GM21723 (cell line): ENCODE measurements around the gene DDX42.
"Not testable (repeated sequence)": the region's sequence is repeated elsewhere in the genome, so short reads cannot be mapped to it uniquely, and the experiment has no call there.

Source experiments
- ATAC-seq: cut with Tn5 transposase; IDR thresholded peaks from one replicate; pipeline ENCODE4 v1.9.1; 2021; ENCODE audit warnings: mild to moderate bottlenecking, moderate library complexity; ENCODE audit not compliant: unreplicated experiment

The DDX42 gene

DNA sequence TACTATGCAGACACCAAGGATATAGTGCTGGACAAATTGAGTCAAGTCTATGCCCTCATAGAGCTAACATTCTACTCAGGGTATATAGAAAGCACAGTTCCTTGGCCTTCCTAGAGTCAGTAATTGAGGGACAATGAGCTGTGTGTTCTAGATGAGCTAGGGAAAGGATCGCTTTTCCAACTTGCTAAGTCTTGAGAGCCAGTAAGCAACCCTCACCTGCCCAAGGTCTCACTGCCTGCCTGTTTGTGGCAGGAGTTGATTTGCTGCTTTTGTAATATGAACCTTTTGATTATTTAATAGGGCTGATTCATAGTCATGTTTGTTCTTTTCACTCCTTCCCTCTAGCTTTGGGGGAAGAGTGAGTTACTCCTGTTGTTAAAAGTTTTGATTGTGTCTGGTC, 6.5 kb downstream of the DDX42 start:
- no peak for ATAC-seq

DNA sequence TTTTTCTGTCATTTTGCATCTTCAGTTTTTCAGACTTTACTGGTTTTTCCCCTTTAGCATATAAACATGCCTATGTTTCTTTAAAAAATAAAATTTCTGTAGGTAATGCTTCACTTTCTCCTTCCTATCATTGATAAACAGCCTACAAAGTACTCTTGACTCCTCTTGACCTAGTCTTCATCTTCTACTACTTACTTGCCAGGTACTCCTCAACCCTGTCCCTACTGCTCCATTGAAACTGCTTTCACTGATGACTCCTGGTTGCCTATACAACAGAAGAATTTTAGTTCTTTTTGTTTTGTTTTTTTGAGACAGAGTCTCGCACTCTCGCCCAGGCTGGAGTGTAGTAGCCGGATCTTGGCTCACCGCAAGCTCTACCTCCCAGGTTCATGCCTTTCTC, 7.0 kb downstream of the DDX42 start:
- ATAC-seq: no peak

DNA sequence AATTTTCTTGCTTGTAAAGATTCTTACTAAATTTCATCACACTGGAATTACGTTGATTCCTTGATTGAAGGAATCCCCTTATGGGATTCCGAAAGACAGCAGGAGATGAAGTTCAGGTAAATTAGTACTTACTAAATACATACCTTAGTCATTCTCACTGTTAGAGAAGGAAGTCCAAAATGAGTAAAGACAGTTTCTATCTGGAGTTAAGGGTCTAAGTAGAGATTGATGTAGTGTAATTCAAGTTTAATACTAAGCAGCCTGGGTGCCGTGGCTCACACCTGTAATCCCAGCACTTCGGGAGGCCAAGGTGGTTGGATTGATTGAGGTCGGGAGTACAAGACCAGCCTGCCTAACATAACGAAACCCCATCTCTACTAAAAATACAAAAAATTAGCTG, 9.6 kb downstream of the DDX42 start:
- no peak for ATAC-seq

- no peak for ATAC-seq
These were observed 11.6 kb downstream of the DDX42 start for GRCh38 chr17:63785556-63785955.

DNA sequence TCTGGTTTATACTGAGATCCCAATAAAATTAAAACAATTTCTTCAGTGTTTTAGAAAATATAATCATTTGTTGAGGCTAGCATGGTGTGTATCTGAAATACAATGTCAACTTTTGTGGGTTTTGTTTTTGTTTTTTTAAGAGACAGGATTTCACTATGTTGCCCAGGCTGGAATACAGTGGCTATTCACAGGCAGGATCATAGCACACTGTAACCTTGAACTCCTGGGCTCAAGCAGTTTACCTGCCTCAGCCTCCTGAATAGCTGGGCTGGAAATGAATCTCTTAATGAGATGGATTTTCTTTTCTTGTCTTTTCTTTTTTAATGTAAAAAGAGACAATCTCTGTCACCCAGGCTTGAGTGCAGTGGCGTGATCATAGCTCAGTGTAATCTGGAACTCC, 12.1 kb downstream of the DDX42 start:
- no peak for ATAC-seq

DNA sequence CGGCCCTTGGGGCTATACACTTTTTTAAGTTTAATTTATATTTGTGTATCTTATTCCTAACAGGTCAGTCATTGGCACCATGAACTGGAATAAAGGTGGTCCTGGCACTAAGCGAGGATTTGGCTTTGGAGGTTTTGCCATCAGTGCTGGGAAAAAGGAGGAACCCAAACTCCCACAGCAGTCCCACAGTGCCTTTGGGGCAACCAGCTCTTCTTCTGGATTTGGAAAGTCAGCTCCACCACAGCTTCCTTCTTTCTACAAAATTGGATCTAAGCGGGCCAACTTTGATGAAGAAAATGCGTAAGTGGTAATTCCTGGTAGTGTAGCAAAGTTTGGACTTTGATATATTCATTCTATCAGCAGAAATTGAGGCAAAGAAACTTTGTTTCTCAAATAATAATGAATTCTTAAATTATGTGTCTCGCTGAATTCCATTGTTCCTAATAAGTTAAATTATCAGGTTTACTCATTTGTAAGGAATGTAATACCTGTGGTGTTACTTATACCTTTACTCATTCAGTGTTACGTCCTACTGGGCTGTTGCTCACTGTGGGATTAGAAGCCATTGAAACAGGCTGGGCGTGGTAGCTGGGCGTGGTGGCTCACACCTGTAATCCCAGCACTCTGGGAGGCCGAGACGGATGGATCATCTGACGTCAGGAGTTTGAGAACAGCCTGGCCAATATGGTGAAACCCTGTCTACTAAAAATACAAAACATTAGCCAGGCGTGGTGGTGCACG, 13.2 kb downstream of the DDX42 start:
- no peak for ATAC-seq

DNA sequence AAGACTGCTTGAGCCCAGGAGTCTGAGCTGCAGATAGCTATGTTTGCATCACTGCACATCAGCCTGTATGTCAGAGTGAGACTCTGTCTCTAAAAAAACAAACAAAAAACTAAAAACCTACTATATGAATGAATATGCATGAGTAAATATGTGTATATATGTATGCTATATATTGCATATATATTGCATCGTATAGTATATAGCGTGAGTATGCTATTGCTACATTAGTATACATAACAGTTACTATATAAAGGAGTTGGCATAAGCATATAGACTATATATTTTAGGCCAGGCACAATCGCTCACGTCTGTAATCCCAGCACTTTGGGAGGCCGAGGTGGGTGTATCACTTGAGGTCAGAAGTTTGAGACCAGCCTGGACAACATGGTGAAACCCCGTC, 16.1 kb downstream of the DDX42 start:
- ATAC-seq: no peak

DNA sequence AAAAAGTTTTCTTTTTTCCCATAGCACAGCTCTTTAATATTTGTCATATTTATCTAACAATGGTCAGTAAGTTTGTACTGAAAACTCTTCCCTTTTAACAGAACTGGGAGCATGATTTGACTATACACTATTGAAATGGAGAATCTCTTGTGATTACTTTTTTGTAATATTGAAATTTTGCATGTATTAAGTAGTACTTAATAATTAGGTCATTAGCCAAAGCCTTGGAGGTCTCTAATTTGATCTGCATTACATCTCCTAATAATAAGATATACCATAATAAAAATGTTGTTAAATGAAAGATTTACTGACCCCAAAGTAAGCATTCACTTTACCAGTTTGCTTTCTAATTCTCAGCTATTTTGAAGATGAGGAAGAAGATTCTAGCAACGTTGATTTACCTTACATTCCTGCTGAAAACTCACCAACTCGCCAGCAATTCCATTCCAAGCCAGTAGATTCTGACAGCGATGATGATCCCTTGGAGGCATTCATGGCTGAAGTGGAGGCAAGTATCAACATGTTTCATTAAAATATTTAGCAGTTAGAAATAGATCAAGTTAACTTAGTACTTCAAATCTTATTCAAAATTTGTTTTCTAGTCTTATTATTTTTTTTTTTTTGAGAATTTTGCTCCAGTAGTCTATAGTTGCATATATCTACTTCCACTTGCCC, 18.2 kb downstream of the DDX42 start:
- no peak for ATAC-seq

DNA sequence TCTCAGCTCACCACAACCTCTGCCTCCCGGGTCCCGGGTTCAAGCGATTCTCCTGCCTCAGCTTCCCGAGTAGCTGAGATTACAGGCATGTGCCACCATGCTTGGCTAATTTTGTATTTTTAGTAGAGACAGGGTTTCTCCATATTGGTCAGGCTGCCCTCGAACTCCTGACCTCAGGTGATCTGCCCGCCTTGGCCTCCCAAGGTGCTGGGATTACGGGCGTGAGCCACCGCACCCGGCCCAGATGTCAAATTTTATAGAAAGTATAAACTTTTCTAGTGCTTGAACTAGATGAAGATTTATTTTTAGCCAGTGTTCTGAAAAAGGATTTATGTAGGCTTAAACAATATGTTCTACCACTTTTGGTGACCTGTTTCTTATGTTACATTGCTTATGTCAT, 22.4 kb downstream of the DDX42 start:
- ATAC-seq: not testable (repeated sequence)

DNA sequence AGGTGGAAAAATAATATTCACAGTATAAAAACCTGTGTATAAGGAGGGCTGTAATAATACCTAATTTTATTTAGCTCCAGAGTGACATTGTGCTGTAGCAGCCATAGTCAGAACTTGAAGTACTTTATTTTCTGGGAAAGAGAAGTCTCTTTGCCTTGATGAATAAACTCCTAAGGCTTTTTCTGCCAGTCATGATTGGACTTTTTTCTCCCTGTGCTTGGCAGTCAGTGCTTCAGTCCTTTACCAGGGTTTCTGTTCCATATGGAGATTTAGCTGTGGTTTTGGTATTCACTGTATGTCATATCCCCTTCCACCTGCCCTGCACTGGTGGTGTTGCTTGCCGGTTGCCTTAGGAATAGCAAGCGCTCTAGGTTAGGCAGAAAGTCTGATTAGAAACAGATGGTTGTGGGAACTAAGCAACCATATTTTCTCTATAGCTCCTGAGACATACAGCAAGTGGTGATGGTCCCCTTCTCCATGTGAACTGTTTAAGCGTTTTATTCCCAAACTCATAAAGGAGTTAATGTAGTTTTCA, 24.7 kb downstream of the DDX42 start:
- no peak for ATAC-seq

- no peak for ATAC-seq
These were observed 26.8 kb downstream of the DDX42 start for GRCh38 chr17:63800783-63801182.

DNA sequence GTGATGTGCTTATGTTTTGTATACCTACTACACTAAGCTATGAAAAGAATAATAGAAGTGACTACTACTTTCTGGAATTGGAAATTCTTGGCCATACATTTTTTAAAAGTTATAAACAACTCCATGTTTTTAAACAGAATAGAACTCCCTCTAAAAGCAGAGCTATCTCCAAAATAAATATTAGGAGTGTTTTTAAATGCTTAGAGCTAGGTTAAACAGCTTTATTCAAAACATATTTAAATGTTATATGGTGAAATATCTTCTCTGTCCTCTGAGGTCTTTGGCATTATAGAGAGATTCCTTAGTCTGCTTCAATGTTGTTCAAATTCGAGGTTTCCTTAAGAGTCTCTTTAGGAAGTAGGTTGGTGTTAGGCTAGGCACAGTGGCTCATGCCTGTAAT, 30.4 kb downstream of the DDX42 start:
- no peak for ATAC-seq

- ATAC-seq: no peak
These were observed 31.6 kb downstream of the DDX42 start for GRCh38 chr17:63805591-63805990.

GRCh38 chr17:63809970-63810369, 36.0 kb downstream of the DDX42 start:
- ATAC-seq: no peak

DNA sequence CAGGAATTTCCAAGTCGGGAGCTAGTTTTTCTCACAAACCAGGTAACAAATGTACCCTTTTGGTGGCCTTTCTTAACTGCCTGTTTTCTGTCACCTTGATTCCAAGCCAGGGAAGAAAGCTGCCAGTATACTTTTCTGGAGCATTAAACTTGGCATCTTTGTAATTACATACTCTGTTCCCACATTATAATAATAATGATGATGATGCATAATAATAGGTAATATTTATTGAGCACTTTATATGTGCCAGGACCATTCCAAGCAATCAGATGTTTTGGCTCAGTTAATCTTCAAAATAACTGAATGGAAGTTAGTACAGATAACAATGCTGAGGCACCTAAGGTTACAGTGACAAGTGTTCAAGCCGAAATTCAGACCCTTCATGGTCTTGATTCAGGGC, 42.2 kb downstream of the DDX42 start:
- no peak for ATAC-seq

GRCh38 chr17:63816669-63817068, 42.7 kb downstream of the DDX42 start:
- ATAC-seq: no peak

- no peak for ATAC-seq
These were observed 43.9 kb downstream of the DDX42 start for GRCh38 chr17:63817736-63818385.

GRCh38 chr17:63819131-63819530, 45.2 kb downstream of the DDX42 start:
- no peak for ATAC-seq

GRCh38 chr17:63819585-63820537, 45.9 kb downstream of the DDX42 start:
- no peak for ATAC-seq

DNA sequence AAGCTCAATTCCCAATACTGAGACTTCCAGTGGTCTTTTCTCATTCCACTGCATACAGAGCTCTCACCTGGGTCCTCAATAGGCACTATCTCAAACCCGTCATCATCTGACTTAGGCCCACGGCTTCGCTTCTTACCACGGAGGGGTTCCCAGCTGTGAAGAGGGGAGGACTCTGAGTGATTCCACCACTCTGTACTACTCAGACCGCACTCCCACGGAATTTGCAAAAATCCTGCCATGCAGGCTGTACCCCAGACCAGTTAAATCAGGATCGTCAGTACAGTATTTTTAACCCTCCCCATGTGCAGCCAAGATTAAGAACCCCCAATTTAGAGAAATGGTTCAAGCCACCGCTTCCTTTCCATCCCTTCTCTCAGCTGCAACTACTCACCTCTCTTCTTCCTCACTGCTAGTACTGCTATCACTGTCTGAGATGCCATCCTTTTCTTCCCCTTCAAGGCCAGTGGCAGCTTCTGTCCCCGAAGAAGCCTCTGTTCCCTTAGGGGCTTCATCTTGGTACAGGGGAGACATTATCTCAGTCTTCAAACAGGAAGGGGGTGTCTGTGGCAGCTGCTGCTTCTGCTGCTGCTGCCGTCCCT, 47.1 kb downstream of the DDX42 start:
- no peak for ATAC-seq
